ENCODE results near the gene DDI2. TPM values are rescaled to one million over a fixed set of nuclear protein-coding genes. Genes with fewer than 3 reads are reported as not detected.
"Not testable (repeated sequence)": the region's sequence is repeated elsewhere in the genome, so short reads cannot be mapped to it uniquely, and the experiment has no call there.

Gene DDI2
- total RNA-seq, 1 donor from 2014 or later, result 33.0 TPM

- Mint-ChIP-seq H3K27ac (ENCODE audit: unreplicated experiment) (no peak overlapping the region), H3K4me3 (no peak overlapping the region), H3K27me3 (ENCODE audit: low read depth) (no peaks in the 10 kb centered on the region), H3K4me1 (peaks cover 2% of the 10 kb centered on the region), H3K9me3 (no peaks in the 10 kb centered on the region), H3K36me3 (ENCODE audit: low read depth) (peaks cover 2% of the 10 kb centered on the region)
- no peak for TF ChIP-seq CTCF (conservative IDR thresholded peaks at IDR 0.05)
- DNase-seq (ENCODE audit: low read depth, low spot score), result no peak
Observed at GRCh38 chr1:15698201-15698600, 80.9 kb downstream of the DDI2 start.

DNA sequence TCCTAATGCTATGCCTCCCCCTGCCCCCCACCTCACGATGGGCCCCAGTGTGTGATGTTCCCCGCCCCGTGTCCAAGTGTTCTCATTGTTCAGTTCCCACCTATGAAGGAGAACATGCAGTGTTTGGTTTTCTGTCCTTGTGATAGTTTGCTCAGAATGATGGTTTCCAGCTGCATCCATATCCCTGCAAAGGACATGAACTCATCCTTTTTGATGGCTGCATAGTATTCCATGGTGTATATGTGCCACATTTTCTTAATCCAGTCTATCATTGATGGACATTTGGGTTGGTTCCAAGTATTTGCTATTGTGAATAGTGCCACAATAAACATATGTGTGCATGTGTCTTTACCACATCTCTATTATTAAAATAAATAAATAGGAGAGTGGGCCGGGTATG is 82.1 kb downstream of the DDI2 start:
- not testable (repeated sequence) for H3K27me3 Mint-ChIP-seq (ENCODE audit: low read depth); H3K36me3 Mint-ChIP-seq (ENCODE audit: low read depth); H3K4me3 Mint-ChIP-seq; H3K4me1 Mint-ChIP-seq; DNase-seq (ENCODE audit: low read depth, low spot score); H3K27ac Mint-ChIP-seq (ENCODE audit: unreplicated experiment); H3K9me3 Mint-ChIP-seq

- no peak for TF ChIP-seq CTCF (conservative IDR thresholded peaks at IDR 0.05)
- no peaks in the 10 kb centered on the region for H3K27me3 Mint-ChIP-seq (ENCODE audit: low read depth)
- peak overlapping the region; percentile 22 for H3K27ac Mint-ChIP-seq (ENCODE audit: unreplicated experiment)
- no peaks in the 10 kb centered on the region for H3K9me3 Mint-ChIP-seq
- DNase-seq (ENCODE audit: low read depth, low spot score), result no peak
- H3K36me3 Mint-ChIP-seq (ENCODE audit: low read depth), result peaks cover 2% of the 10 kb centered on the region
- H3K4me1 Mint-ChIP-seq, result peaks cover 6% of the 10 kb centered on the region
- H3K4me3 Mint-ChIP-seq, result no peak overlapping the region
Observed at GRCh38 chr1:15700508-15700907, 83.2 kb downstream of the DDI2 start.

DNA sequence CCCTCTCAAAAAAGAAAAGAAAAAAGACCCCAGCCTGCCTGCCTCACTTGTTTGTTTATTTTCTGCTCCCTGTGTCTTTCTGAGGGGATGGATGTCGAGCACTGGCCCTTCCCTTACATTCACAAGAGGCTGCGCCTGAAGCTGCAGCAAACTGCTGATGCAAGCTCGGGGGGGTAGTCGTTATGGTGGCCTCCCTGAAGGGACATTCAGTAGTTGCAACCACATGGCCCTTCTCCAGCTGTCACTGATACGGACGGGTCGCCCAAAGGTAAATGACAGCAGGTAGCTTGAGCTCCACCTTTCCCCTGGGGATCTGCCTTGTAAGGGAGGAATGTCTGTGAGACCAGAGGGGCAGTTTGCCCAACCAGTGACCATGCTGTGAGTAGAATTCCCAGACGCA is 84.5 kb downstream of the DDI2 start:
- Mint-ChIP-seq H3K4me1 (peaks cover 6% of the 10 kb centered on the region), H3K36me3 (ENCODE audit: low read depth) (peaks cover 2% of the 10 kb centered on the region), H3K9me3 (no peaks in the 10 kb centered on the region), H3K27ac (ENCODE audit: unreplicated experiment) (no peak overlapping the region), H3K4me3 (no peak overlapping the region), H3K27me3 (ENCODE audit: low read depth) (no peaks in the 10 kb centered on the region)
- no peak for TF ChIP-seq CTCF (conservative IDR thresholded peaks at IDR 0.05)
- no peak for DNase-seq (ENCODE audit: low read depth, low spot score)

- no peaks in the 10 kb centered on the region for H3K9me3 Mint-ChIP-seq
- no peak overlapping the region for H3K4me3 Mint-ChIP-seq
- no peaks in the 10 kb centered on the region for H3K27me3 Mint-ChIP-seq (ENCODE audit: low read depth)
- DNase-seq (ENCODE audit: low read depth, low spot score), result no peak
- H3K27ac Mint-ChIP-seq (ENCODE audit: unreplicated experiment), result no peak overlapping the region
- TF ChIP-seq CTCF (conservative IDR thresholded peaks at IDR 0.05), result no peak
- peaks cover 2% of the 10 kb centered on the region for H3K36me3 Mint-ChIP-seq (ENCODE audit: low read depth)
- peaks cover 6% of the 10 kb centered on the region for H3K4me1 Mint-ChIP-seq
Observed at GRCh38 chr1:15702722-15703550, 85.7 kb downstream of the DDI2 start.

DNA sequence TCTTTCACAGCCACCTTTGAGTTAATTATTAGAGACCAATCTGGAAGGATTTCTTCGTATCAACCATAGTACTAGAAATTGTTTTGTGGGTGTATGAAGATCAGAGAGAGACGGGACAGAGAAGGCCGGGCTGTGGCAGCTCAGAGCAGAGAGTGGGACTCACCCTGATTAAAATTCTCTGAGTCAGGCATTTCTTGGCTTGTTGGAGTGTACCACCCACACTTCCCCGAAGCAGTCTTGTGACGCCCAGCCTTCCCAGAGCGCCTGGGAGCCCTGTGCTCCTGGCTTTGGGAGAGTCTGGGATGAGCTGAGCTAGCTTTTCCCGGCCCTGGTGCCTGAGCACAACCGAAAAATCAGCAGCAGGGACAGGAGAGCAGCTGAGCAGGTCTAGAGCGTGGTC is 86.3 kb downstream of the DDI2 start:
- Mint-ChIP-seq H3K36me3 (ENCODE audit: low read depth) (peaks cover 2% of the 10 kb centered on the region), H3K27ac (ENCODE audit: unreplicated experiment) (peak overlapping the region; percentile 6)
- no peak for DNase-seq (ENCODE audit: low read depth, low spot score)

More for the DNA sequence above, 86.3 kb downstream of the DDI2 start:
- Mint-ChIP-seq H3K4me1 (peaks cover 6% of the 10 kb centered on the region), H3K4me3 (no peak overlapping the region), H3K27me3 (ENCODE audit: low read depth) (no peaks in the 10 kb centered on the region), H3K9me3 (no peaks in the 10 kb centered on the region)
- no peak for TF ChIP-seq CTCF (conservative IDR thresholded peaks at IDR 0.05)

Data from neural crest cell (in vitro differentiated cells).